ENCODE results near the gene PRSS21.
A peak's percentile ranks its signal among the peaks of the same experiment; 100 is the strongest.

PRSS21 gene

GRCh38 chr16:2779978-2780898 lies 36.8 kb upstream of the PRSS21 start:
- no peak for DNase-seq (ENCODE audit: low read depth in 3 of 3, low spot score in 1 of 3)

- DNase-seq (ENCODE audit: low read depth in 3 of 3, low spot score in 1 of 3) = no peak
These were observed 34.3 kb upstream of the PRSS21 start for GRCh38 chr16:2782583-2783351.

GRCh38 chr16:2783581-2784357 lies 33.3 kb upstream of the PRSS21 start:
- no peak for DNase-seq (ENCODE audit: low read depth in 3 of 3, low spot score in 1 of 3)

DNA sequence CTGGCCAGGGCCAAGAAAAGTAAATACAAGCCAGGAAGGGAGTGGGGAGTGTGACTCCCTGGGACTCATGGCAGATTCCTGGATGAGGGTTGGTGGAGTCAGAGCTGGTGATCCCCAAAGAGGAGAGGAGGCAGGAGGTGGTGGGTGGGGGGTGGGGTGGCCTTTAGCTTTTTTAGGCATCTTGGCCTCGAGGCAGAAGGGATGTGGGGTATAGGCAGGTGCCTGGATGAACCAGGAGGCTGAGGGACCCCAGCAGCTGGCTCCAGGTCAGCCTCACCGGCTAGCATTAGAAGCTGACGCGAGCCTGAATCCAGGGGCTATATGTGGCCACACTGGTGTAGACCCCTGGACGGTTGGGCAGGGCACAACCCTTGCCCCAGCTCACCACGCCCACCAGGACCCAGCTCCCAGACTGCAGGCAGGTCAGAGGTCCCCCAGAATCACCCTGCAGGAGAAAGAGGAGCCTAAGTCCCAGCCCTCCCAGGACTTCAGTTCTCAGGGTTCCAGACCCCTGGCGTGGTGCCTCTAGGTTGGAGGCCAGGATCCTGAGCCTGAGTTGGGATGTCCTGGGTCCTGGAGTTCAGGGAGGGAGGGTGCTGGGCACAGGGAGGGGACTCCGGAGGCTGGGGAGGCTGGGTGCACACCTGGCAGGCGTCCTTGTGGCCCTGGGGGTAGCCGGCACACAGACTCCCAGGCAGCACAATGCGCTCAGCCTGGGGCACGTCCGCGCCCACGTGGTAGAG lies 32.5 kb upstream of the PRSS21 start:
- DNase-seq (ENCODE audit: low read depth in 3 of 3, low spot score in 1 of 3) = no peak

DNA sequence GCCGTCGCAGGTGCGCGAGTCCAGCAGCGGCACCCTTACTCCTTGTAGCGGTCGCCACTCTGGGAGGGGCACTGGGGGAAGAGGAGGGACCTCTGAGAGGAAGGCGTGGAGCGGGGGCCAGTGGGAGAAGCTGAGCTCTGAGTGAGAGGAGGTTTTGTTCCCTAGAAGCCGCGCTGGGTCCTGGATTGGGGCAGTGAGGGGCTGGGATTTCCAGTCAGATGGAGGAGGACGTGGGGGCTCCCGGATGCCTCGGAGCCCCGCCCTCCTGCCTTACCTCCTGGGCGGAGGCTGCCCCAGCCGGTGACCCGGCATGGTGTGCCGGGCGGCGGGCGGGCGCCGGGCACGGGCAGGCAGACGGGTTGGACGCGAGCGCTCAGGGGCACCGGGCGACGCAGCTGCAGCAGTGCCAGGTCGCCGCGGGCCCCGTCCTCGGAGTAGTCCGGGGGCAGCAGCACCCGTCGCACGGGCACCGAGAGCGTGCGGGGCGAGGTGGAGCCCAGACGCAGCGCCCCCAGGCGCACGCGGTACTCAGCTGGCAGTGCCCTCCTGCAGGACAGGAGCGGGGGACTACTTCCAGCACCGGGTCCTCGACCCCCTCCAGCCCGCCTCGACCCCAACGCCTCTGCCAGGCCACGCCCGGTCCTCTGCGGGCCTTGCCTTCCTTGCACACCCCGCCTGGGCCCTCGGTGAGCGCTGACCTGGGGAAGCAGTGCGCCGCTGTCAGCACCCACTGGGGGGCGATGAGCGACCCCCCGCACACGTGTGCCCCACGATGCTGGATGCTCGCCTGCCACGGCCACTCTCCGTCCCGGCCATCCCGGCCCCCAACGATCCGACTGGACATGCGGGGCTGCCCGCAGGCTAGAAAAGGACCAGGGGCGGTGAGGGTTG lies 31.7 kb upstream of the PRSS21 start:
- peak in 1 of 3 donors; percentile 29 for DNase-seq (ENCODE audit: low read depth in 3 of 3, low spot score in 1 of 3)

DNA sequence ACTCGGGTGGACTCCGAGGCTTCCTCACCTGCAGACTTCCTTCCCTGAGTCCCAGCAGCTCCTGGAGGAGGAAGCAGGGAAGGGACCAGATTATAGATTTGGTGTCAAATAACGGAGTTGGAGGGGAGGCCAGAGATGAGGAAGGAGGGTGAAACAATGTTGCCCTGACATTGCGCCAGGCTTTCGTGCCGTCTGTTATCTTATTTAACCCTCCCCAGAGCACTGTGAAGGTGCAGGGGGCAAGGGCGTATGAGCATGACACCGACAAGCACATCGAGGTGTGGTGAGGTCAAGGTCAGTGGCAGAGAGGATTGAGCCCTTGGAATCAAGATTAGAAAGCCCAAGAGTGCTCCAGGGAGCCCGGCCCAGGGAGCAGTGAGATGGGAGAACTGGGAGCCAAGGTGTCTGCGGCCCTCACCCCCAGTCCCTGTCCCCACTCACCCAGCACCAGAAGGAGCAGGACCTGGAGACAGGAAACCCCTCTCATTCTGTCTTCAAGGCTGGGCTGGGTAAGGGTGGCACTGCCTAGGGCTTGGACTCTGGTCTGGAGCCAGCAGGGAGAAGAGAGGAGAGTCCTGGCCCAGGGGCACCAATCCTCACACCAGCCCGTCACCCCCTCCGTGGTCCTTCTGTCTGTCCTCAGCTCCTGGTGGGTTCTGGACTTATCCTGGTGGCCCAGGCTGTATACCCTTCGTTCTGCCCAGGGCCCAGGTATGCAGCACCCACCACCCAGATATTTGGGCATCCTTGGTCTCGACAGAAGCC lies 30.8 kb upstream of the PRSS21 start:
- DNase-seq (ENCODE audit: low read depth in 3 of 3, low spot score in 1 of 3) = no peak

GRCh38 chr16:2786826-2787151 lies 30.2 kb upstream of the PRSS21 start:
- no peak for DNase-seq (ENCODE audit: low read depth in 3 of 3, low spot score in 1 of 3)

GRCh38 chr16:2787406-2787805 lies 29.6 kb upstream of the PRSS21 start, which contains the start of gene PRSS33:
Gene PRSS33, minus strand, starts transcription at chr16:2787560. Its CDS starts 1,013 bp downstream, at chr16:2786547.
- DNase-seq (ENCODE audit: low read depth in 3 of 3, low spot score in 1 of 3) = no peak

DNA sequence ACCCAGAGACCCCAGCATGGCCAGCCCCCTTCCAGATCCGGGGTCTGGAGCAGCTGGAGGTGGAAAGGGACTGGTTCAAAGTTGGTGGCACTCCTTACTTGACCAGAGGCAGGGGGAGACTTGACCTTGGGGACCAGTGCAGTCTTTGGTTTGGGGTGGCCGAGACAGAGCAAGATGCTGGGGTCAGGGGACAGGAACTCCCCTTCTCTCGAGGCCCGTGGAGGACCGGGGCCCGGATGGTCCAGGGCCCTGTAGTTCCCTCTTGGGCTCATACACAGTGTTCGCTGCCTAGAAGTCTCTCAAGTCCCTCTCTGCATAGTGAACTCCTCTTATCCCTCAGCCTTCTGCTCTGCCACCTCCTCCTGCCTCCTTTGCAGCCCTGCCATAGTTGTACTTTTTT lies 29.1 kb upstream of the PRSS21 start:
- no peak for DNase-seq (ENCODE audit: low read depth in 3 of 3, low spot score in 1 of 3)

DNA sequence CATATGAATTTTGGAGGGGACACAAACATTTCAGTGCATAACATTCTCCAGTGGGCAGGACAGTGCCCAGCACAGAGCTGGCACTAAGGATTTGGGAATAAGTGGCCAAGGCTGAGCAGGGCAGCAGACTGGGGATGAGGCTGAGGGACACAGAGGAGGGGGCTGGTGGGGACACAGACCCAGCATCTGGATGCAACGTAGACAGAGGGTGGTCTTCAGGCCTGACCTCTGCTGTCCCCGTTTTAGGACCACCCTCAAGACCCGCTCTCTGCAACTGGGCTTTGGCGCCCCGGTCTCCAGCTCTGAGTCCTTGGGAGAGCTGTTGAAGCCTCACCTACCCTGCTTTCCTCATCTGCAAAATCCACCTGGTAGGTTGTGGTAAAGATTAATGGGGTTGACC lies 26.4 kb upstream of the PRSS21 start:
- DNase-seq (ENCODE audit: low read depth in 3 of 3, low spot score in 1 of 3) = no peak

DNA sequence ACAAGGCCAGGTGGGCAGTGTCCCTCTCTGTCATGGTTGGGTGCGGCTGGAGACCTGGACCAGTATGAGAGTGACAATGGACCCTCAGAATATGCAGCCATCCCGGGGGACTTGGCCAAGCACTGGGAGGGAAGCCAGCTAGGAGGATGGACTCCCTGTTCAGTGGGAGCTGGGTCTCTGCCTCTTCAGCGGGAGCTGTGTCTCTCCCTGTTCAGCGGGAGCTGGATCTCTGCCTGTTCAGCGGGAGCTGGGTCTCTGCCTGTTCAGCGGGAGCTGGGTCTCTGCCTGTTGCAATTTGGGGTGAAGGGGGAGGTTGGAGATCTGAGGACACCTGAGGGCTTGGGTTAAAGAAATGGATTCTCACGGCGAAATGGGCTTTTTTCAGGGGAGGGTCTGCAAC lies 25.9 kb upstream of the PRSS21 start:
- DNase-seq (ENCODE audit: low read depth in 3 of 3, low spot score in 1 of 3) = no peak

- no peak for DNase-seq (ENCODE audit: low read depth in 3 of 3, low spot score in 1 of 3)
These were observed 24.1 kb upstream of the PRSS21 start for GRCh38 chr16:2792940-2793339.

GRCh38 chr16:2795395-2796143 lies 21.5 kb upstream of the PRSS21 start:
- DNase-seq (ENCODE audit: low read depth in 3 of 3, low spot score in 1 of 3) = no peak

DNA sequence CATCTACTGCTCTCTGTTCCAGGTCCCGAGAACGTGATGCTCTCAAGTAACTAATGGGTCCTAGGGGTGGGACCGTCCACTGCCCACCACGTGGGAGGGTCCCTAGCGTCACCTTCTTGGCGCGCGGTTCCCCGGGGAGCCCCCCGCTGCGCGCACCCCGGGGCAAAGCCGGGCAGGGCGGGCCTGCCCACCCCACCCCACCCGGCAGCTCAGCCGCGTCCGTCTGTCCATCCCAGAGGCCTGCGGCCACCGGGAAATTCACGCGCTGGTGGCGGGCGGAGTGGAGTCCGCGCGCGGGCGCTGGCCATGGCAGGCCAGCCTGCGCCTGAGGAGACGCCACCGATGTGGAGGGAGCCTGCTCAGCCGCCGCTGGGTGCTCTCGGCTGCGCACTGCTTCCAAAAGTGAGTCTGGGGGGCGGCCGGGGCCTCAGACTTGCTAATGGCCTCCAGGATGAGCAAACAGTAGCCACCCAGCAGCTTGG lies 18.3 kb upstream of the PRSS21 start:
- no peak for DNase-seq (ENCODE audit: low read depth in 3 of 3, low spot score in 1 of 3)

DNA sequence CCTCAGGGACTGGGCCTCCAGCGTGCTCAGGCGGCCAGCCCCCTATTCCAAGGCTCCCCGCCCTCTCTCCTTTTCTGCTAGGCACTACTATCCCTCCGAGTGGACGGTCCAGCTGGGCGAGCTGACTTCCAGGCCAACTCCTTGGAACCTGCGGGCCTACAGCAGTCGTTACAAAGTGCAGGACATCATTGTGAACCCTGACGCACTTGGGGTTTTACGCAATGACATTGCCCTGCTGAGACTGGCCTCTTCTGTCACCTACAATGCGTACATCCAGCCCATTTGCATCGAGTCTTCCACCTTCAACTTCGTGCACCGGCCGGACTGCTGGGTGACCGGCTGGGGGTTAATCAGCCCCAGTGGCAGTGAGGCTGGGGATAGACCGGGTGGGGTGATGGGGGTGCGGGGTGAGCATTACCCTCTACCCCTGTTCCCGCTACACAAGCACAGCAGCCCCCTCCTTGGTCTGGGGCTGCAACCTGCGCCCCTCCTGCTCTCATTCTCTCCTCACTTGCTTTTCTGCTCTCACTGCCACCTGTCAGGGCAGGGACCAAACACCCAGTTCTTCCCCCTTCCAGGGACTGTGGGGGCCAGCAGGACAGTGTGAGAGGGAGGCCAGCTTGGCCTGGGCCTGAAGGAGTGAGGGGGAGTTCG lies 17.7 kb upstream of the PRSS21 start:
- no peak for DNase-seq (ENCODE audit: low read depth in 3 of 3, low spot score in 1 of 3)

DNA sequence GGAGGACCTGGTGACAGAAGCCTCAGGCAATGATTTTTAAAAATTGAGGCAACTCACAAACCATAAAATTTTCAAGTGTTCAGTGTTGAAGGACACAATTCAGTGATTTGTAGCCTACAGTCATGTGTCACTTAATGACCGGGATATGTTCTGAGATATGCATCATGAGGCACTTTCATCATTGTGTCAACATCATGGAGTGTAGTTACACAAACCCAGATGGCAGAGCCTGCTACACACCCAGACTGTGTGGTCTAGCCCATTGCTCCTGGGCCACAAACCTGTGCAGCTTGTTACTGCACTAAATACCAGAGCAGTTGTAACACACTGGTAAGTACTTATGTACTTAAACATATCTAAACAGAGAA lies 17.2 kb upstream of the PRSS21 start:
- no peak for DNase-seq (ENCODE audit: low read depth in 3 of 3, low spot score in 1 of 3)

DNA sequence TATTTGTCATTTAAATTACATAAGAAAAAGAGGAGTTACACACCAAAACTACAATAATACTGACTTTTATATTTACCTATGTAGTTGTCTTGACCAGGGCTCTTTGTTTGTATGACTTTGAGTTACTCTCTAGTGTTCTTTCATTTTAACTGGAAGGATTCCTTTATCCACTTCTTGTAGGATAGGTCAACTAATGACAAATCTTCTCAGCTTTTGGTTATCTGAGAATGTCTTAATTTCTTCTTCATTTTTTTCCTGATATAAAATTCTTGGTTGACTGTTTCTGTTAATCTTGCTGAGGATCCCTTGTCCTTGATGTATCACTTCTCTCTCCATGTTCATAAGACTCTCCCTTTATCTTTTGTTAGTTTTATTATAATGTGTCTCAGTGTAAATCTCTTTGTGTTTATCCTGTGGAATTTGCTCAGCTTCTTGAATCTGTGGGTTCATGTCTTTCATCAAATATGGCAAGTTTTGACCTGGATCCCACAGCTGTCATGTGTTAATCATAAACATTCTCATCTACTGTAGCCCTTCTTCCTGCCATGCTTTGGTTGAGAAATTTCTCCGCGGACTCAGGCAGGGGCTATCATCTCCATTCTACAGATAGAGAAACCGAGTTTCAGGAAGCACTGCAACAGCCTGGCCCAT lies 13.4 kb upstream of the PRSS21 start:
- DNase-seq (ENCODE audit: low read depth in 3 of 3, low spot score in 1 of 3) = no peak
